GM06990 (cell line): ENCODE results near the gene GKN2.
"Not testable (repeated sequence)": the region's sequence is repeated elsewhere in the genome, so short reads cannot be mapped to it uniquely, and the experiment has no call there.

Source experiments
- DNase-seq: peaks from one replicate; pipeline ENCODE4 v3.0.0-alpha.2; 2011; ENCODE audit not compliant: insufficient read length; ENCODE audit errors: extremely low read depth
- H3K27me3 ChIP-seq: replicated peaks from 2 replicates; pipeline ENCODE4 v1.6.0; 2011; ENCODE audit warnings: low read length; ENCODE audit not compliant: control insufficient read depth, insufficient read depth
- H3K36me3 ChIP-seq: 2 replicates; pipeline ENCODE4 v1.5.1; 2011; ENCODE audit warnings: low read length; ENCODE audit not compliant: control insufficient read depth, insufficient read depth
- H3K4me3 ChIP-seq: replicated peaks from 2 replicates; pipeline ENCODE4 v1.5.1; 2011; ENCODE audit warnings: low read depth, mild to moderate bottlenecking, control low read depth, low read length
- TF ChIP-seq, protein P1 (sequence below): IDR thresholded peaks from 2 replicates; pipeline ENCODE4 v1.5.1; 2011; ENCODE audit warnings: low read length, control low read depth, mild to moderate bottlenecking, inconsistent platforms; ENCODE audit not compliant: insufficient read depth, poor library complexity, severe bottlenecking

The GKN2 gene

DNA sequence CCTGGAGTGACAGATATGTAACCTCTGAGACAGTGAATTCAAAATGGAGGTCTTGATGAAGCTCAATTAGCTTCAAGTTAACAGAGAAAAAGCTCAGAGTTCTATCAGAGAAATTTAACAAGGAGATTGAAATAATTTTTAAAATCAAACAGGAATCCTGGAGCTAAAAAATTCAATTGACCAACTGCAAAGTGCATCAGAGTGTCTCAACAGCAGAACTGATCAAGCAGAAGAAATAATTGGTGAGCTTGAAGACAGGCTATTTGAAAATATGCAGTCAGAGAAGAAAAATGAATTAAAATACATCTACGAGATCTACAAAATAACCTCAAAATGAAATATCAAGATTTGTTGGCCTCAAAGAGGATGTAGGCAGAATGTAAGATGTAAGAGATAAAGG lies 51.1 kb downstream of the GKN2 start:
- DNase-seq = no peak

DNA sequence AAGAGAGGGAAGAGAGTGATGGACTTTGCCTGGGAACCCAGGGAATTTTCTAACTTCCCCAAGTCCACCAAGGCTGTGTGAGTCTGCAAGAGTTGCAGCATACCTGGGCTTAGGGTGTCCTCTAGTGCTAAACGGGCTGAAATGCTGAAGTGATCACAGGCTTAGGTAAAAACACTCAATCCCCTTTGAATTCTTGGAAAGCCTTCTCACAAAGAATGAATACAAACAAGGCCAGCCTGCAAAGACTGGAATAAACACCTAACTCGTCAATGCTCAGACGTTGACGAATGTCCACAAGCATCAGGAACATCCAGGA lies 51.5 kb downstream of the GKN2 start:
- no peaks in the 10 kb centered on the region; the same call in 1 of the 2 replicates for H3K27me3 ChIP-seq
- no peak overlapping the region for H3K4me3 ChIP-seq
- no peak for DNase-seq
- TF ChIP-seq, protein P1, sequence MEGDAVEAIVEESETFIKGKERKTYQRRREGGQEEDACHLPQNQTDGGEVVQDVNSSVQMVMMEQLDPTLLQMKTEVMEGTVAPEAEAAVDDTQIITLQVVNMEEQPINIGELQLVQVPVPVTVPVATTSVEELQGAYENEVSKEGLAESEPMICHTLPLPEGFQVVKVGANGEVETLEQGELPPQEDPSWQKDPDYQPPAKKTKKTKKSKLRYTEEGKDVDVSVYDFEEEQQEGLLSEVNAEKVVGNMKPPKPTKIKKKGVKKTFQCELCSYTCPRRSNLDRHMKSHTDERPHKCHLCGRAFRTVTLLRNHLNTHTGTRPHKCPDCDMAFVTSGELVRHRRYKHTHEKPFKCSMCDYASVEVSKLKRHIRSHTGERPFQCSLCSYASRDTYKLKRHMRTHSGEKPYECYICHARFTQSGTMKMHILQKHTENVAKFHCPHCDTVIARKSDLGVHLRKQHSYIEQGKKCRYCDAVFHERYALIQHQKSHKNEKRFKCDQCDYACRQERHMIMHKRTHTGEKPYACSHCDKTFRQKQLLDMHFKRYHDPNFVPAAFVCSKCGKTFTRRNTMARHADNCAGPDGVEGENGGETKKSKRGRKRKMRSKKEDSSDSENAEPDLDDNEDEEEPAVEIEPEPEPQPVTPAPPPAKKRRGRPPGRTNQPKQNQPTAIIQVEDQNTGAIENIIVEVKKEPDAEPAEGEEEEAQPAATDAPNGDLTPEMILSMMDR = peak; percentile 58
- H3K36me3 ChIP-seq = no peaks in the 10 kb centered on the region

More for the DNA sequence above, 51.1 kb downstream of the GKN2 start:
- no peak overlapping the region for H3K4me3 ChIP-seq
- no peaks in the 10 kb centered on the region; the same call in 1 of the 2 replicates for H3K27me3 ChIP-seq
- no peaks in the 10 kb centered on the region for H3K36me3 ChIP-seq
- TF ChIP-seq, protein P1 = no peak

DNA sequence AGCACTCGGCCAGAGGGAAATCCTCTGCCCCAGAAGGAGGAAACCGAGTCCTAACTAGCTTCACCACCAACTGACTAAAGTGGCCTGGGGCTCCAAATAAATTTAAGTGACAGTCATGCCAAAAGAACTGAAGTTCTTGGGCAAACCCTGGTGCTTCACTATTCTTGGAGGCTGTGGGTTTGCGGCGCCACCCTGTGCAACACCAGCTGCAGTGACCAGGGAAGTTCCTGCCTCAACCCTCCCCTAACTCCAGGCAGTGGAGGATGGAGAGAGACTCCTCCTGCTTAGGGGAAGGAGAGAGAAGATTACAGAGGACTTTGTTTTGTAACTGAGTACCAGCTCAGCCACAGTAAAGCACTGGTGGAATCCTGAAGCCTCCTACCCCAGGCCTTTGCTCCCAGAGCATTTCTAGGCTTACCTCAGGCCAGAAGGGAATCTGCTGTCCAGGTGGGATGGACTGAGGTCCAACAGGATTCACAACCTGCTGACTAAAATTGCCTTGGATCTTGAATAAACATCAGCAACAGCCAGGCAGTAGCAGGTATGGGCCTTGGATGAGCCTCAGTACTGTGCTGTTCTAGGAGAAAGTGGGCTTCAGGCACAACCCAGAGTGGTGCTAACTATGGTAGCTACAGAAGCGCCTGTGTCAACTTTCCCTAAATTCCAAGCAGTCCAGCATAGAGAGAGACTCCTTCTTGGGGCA lies 52.0 kb downstream of the GKN2 start:
- H3K27me3 ChIP-seq = no peaks in the 10 kb centered on the region; the same call in 1 of the 2 replicates
- DNase-seq = no peak
- H3K4me3 ChIP-seq = no peak overlapping the region
- TF ChIP-seq, protein P1 = no peak
- H3K36me3 ChIP-seq = no peaks in the 10 kb centered on the region

DNA sequence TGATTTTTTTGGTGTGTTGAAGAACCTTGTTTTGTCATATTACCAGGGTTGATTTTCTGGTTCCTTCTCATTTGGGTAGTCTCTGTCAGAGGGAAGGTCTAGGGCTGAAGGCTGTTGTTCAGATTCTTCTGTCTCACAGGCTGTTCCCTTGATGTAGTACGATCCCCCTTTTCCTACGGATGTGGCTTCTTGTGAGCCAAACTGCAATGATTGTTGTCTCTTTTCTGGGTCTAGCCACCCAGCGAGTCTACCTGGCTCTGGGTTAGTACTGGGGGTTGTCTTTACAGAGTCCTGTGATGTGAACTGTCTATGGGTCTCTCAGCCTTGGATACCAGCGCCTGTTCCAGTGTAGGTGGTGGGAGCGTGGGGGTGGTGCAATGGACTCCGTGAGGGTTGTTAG lies 56.7 kb downstream of the GKN2 start:
- H3K27me3 ChIP-seq, H3K36me3 ChIP-seq, H3K4me3 ChIP-seq, DNase-seq: not testable (repeated sequence)
